ENCODE results near the gene ZNF407.

Gene ZNF407

DNA sequence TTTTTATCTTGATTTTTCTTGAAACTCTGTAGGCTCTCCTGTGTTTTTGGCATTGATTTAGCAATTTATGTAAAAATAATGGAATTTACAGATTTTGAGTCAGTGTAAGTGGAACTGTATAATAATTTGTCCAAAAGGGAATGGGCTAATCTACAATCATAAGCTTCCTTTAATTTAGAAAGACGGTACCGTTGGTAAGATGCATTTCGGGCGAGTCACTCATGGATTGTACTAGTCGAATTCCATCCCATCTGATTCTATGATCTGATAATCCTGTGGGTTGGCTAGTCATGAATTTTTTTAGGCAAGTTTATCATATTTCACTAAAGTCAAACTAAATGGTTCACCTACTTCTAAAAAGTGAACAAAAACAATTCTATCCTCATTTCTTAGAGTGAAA, 133.4 kb downstream of the ZNF407 start:
- no peak for DNase-seq

DNA sequence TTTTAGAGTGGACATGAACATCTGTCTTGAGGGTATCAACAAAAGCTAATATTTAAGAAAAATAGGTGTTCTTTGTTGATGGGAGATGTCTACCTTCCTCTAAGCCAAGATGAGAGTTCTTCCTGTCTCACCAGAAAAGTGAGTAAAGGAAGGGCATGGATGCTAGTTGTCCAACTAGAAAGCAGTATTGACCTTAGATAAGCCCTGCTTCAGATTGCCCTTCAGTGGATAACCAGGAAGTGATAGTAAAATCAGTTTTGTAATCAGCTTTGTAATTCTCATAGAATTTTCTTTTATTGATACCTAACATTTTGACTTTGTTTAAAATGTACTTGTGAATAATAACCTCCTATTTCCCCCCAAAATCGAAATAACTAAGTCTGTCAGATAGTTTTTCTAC, 134.7 kb downstream of the ZNF407 start:
- no peak for DNase-seq

DNA sequence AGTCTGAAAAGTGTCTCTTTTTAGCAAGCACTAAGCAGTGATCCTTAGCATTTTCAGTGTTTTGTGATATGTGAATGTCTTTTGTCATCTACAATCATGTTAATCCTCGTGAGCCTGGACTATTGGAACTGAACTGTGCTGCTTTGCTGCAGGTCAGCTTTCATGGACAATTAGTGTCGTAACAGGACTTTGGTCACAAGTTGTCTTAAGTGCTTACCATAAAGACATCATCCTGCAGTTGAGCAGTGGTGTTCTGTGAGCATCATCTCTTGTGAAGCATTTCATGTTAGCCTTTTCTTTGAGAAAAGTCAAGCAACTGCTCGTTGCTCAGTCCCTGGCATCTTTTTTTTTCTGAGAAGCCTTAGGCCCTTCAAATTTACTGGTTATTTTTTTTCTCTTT, 135.9 kb downstream of the ZNF407 start:
- no peak for DNase-seq

DNA sequence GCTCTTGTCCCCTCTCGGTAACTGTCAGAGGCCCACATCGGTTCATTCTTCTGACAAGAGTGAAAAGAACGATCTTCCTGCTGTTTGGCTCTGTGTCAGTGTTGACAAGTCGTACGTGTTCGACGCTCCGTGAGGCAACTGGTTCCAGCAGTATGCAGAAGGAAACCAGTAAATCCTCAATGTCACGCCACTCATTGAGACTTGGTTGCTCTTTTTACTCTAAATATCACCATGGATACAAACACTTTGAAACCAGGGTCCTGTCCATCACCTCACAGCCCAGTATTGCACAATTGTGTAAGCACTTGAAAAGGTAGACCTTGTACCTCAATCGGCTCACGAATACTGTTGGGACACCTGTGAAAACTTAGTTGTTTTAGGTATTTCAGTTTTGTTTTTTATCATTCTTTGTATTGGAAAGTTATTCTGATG, 136.4 kb downstream of the ZNF407 start:
- no peak for DNase-seq

DNA sequence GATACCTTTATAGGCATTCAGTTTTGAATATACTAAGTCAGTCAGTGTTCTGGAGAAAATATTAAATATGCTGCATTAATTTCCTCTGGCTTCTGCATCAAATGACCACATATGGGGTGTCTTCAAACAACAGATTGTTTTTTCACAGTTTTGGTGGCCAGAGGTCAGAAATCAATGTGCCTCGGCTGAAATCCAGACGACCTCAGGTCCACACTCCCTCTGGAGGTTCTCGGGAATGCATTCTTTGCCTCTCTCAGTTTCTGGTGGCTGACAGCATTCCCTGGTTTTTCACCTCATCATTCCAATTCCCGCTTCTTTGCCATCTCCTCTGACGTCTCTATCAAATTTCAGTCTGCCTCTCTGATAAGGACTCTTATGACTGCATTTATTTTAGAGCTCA, 142.3 kb downstream of the ZNF407 start:
- DNase-seq = no peak

DNA sequence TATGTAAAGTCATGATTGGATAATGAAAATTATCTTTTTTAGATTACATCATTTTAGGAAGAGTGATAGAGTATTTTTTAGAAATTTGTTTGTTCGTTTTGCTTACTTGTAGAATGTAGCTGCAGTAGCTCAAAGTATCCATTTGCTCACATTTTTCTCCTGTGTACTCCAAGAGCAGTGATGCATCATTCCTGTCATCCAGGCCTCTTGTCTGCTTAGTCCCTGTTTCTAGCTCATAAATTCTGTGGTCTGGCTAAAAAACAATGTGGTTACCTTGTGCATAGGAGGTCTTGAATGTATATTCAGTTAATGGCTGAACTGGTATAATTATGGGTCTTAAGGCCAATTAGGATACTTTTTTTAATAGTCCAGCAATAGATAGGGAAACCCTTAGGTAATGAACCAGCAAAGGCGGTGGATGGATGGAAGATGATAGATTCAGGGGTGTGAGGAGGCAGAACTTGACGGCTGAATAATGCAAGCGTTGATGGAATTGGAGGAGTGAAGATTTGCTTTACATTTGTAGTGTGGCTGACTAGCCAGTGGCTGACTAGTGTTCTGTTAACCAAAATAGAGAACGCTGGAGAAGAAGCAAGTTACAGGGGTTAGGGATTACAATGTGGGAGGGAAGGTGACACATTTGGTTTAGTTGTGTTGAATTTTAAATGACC, 145.0 kb downstream of the ZNF407 start:
- no peak for DNase-seq

DNA sequence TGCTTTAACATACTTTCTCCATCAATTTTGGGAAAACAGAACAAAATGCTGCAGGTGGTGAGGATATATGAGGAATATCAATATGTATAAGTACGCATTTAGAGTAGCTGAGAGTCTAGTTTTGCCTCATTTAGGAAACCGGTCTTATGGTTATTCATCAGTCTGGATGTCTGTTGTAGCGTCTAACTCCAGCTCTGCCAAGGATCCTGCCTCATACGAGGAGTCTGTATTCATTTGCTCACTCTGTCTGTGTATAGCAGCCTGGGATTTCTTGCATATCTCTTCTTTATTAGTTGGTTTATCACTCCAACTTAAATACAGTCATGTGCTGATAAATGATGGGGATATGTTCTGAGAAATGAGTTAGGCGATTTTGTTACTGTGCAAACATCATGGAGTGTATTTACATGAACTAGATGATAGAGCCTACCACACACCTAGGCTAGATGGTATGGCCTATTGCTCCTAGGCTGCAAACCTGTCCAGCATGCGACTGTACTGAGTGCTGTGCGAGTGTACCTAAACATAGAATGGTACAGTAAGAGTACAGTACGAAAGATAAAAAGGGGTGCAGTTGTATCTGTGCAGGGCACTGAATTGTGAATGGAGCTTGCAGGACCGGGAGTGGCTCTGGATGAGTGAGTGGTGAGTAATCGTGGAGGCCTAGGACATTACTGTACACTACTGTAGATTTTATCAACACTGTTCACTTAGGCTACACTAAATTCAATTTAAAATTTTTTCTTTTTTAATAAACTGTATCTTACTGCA, 148.1 kb downstream of the ZNF407 start:
- DNase-seq = no peak

DNA sequence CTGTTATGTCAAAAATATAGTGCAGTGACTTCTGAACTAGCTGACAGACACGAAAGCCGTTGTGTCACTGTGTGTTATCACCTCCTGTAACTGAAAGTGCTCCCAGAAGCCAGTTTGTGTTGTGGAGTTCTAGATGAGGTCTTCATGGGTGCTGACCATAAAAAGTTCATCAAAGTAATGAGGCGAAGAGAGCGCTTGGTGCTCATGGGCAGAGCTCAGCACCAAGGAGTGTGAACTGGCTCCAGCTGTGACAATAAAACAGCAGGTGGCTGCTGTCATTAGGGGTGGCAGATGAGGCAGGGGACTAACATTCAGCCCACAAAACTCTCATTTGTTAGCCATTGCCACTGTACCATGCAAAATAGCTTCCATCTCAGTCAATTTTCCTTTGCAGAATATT, 151.1 kb downstream of the ZNF407 start:
- DNase-seq = no peak

DNA sequence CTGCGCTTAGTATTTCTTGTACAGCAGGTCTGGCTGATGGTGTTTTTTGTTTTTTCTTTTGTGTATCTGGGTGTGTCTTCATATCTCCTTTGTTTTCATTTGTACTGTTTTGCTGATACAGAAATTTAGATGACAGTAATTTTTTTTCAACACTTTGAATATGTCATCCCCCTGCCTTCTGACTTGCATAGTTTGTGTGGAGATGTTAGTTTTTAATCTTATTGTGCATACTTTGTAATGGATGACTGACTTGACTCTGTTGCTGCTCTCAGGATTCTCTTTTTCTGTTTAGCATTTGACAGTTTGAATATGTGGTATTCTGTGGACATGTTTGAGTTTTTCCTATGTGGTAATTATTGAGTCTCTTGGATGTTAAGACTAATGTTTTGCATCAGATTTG, 161.3 kb downstream of the ZNF407 start:
- no peak for DNase-seq

DNA sequence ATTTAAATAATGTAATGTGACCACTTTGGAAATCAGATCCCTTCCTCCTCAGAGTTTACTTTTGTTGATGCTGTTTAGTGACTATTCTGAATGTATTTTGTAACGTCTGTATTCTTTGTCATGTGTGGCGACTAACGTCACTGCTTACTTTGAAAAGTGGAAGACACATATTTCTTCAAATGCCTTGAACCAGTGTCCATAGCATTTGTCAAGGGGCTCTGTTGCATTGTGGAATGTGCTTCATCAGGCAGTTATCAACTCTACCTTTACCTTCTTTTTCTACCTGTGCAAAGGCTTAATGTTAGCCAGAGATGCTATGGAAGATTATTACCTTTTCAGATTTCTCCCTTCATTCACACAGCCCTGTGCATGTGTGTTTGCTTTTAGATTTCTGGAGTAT, 162.4 kb downstream of the ZNF407 start:
- DNase-seq = no peak

DNA sequence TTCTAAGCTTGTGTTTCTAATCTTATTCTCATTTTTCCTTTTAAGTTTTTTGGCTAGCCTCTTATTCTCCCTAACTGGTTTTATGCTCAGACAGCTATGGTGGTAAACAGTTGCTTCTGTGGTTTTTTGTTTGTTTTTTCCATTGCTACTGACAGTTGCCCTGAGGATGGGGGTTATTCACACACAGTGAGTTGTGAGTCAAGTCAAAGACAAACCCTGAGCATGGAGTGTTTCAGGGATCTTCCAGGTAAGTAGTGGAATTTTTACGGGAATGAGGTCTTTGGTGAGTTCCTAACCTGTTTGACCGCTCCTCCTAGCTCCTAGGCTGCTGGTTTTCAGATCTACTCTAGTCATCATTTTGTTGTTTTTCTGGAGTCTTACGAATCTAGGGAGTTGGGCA, 162.8 kb downstream of the ZNF407 start:
- no peak for DNase-seq

DNA sequence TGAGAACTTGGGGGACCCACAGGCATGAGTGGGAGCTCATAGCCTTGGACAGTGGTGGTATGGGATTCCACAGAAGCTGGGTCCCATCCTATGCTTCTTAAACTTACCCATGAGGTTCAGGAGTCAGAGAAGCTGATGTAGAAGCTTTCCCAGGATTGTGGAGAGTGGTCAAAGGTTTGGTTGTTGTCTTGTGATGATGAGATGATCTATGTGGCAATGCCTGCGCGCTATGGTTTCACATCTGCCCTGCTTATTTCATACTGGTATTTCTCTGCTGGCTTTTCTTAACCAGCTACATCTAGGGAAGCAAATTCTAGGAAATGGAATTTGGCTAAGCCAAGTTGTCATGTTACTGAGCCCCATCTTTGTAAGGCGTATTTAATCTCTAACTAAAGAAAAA, 168.6 kb downstream of the ZNF407 start:
- no peak for DNase-seq

DNA sequence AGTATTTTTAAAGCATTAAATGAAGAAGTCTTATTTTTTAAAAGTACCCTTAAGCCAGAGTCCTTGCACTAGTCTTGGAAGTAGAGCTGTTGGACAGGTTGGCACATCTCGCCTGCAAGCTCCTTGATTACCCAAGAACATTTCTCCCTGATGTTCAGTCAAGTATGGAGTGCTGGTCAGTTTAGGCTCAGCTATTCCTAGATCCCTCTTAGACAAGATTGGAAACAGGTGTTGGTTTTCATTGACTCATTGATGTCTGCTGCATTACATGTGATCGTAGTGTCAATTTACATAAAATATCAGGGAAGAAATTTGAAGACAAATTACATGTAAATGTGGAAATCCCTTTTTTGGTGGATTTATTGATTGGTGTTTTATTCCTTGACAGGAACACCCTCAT, 170.4 kb downstream of the ZNF407 start:
- no peak for DNase-seq

DNA sequence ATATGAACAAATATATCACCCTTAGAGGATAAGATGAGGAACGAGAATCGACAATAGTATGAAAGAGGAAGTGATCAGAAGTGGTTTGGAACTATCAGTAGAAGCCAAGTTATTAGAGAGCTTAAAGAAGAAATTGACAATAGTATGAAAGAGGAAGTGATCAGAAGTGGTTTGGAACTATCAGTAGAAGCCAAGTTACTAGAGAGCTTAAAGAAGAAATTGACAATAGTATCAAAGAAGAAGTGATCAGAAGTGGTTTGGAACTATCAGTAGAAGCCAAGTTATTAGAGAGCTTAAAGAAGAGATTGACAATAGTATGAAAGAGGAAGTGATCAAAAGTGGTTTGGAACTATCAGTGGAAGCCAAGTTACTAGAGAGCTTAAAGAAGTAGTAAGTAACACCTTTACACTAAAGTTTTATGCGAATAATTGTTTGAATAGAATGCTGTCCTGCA, 175.5 kb downstream of the ZNF407 start:
- no peak for DNase-seq

DNA sequence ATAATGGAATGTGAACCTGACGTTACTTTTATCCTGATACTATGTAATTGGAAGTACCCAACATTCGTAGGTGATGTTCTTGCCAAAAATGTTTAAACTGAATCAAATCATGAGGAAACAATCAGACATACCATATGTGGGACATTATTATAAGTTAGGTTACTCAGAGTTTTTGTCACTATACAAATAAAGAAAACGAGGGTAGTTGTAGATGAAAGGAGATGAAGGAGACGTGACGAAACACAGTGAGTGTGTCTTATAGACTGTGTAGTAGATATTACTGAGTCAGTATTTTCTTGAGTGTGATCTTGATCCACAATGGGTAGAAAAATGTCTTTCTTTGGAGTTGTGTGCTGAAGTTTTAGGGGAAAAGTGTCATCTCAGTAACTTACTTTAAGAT, 176.8 kb downstream of the ZNF407 start:
- DNase-seq = no peak

DNA sequence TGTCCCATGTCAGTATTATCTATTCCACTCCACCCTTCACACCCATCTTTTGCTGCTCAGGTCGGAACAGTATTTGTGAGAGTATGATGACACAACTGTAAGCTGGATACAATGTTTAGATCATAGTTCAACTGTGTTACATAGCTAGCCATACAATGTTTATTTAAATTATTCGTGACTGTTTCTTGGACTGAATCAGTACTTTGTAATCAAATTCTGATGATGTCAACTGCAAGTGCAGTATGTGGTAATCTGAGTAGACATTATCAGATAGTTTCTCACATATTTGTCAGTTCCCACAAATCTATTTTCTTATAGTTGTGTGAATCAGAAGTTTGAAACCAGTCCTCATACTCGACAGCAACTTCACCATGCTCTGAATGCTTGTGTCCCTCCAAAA, 177.6 kb downstream of the ZNF407 start:
- DNase-seq = no peak

DNA sequence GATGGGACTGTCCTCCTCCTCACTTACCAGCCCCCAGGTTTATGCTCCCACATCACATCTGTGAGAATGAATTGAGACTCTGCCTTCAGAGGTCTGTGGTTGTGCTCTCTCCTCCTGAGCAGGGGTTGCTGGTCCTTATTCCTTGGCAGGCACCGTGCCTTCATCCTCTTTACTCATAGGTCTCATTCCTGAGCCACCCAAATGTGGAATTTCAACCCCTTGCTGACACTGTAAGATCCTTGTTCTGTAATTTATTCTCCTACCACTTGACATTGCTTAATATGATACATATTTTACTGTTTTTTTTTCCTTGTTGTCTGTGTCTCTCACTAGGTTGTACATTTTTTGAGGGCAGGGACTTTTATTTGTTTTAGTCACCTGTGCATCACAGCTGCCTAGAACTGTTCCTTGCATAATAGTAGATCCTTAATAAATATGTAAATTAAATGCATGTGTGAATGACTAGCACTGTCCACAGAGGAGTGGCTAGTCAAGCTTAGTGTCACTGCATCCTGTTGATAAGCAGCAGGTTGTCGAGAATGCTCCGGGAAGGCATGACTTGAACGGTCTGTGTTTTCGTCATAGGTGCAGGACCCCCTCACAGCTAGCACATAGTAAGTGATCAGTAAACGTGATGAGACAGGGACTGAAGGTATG, 180.6 kb downstream of the ZNF407 start:
- no peak for DNase-seq

DNA sequence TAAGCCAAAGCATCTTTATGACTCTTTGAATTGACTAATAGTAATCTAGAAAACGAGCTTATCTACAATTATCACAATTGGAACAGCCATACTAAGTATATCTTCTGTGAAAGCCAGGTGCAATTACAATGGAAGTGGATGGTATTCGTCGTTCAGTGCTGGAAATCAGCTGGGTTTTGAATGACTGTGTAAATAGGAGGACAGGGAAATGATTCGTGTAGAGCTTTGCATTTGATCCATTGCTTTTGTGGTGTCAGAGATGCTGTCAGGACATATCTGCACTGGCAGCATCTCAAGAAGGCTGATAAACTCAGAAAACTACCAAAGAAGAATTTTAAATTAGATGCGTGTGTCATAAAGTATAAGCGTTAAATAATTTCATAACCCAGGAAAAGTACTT, 187.1 kb downstream of the ZNF407 start:
- no peak for DNase-seq

DNA sequence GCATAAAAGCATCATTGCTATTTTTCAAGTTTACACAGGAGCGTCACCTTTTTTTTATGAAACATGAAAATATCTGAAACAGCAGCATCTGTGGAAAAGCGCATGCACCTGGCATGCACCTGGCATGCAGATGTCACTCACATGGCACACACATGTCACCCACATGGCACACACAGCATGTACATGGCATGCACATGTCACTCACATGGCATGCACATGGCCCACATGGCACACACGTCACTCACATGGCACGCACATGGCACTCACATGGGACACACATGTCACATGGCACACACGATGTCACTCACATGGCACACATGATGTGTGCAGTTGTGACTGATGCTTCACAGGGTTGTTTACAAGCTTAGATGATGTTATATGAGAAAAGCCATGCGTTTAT, 188.0 kb downstream of the ZNF407 start:
- no peak for DNase-seq

DNA sequence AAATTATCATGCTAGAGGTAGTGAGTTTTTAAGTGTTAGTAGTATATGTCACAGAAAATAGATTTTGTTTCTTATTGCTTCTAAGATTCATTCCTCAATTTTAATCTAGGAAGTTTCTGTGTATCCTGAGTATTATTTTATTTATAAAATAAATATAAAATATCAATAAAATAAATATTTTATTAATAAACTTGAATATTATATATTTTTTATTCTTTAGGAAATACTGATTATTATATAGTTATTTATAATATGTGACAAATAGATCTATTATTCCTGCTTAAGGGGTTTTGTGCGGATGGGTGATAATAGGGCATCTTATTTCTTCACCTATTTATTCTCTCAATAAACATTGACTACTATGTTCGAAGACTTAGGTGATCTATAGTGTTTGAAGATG, 191.0 kb downstream of the ZNF407 start:
- no peak for DNase-seq

DNA sequence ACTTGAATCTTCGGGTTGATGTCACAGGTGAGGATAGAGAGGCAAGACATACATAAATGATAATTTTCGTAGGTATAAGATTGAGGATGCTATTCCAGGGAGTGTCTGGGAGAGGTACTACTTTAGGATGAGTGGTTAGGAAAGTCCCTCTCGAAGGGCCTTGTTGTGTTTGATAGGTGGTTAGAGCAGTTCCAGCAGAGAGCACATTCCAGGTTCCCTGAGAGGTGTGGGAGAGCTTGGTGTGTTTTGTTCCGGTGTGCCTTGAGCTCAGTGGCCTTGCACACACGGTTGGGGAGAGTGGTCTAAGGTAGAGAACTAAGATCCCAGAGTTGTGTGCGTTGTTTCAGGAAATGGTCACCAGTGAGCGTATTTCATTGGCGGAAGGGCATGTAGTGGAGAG, 191.4 kb downstream of the ZNF407 start:
- DNase-seq = no peak

DNA sequence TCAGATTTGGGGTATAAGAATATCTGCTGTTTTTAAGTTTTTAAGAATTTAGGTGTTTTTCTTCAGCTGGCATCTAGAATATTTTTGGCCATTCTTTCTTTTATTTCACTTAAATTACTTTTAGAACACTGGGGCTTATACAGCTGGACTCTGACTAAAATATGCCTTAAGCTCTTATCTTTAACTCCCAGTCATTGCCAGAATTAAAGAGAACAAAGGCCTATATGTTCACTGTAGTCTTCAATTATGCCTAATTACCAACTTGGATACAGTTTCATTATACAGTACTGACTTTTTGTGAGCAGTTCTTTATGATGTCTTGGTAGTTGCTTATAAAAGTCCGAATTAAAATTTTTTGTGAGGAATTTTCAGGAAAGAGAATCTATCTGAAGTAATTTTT, 192.8 kb downstream of the ZNF407 start:
- no peak for DNase-seq

DNA sequence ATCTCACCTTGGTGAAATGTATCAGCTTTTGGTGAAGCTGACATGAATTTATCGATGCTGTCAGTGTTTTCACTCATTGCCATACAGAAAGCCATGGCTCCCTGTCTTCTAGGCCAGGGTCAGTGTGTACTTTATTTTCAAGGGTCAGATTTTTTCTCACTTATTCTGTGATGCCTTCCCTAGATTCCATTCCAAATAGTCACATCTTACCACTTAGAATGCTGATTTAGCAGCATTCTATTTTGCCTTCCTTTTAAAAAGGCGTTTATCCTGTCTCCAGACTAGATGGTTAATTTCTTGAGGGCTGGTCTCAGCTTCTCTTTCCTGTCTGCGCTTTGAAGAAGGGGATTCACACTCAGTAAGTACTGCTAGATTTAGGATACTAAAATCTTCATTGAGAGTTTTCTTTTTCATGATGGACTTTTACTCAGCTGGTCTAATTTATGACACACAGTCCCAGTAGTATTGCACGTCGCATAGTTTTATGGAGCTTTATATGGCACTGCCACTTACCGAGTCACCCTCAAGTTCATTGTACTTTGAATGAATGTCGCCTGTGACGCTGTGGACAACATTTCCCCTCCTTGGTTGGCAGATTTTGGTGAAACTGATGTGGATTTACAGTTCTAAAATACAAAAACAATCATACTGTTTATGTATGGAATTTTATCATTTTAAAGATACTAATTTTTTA, 194.0 kb downstream of the ZNF407 start:
- DNase-seq = no peak

DNA sequence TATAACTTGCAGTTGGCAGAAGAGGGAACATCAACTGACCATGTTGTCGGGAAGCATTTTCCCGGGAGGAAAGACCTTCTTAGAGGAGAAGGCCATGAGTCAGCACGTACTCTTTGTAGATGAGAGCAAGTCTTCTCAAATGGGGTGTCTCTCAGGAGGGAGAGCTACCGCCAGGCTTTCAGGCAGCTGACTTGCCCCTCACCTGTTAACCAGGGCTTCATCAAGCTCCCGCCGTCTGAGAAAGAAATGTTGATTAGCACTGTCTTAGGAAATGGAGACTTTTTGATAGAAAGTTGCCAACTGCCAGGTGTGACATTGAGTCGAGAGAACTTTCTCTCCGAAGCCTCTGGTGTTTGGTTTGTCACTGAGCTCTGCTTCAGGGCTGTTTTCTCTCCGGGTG, 196.1 kb downstream of the ZNF407 start:
- DNase-seq = no peak
